HepG2 (cell line): ENCODE measurements around the gene GK. TPM values are rescaled to one million over a fixed set of nuclear protein-coding genes. Genes with fewer than 3 reads are reported as not detected.

Source experiments
- CBFB ChIP-seq: sonication (generic); formaldehyde crosslinking; IDR thresholded peaks from 2 replicates; pipeline ENCODE4 v1.4.0; 2020; ENCODE audit warnings: missing genetic modification reagents
- HNF1B ChIP-seq: sonication (generic); formaldehyde crosslinking; IDR thresholded peaks from 2 replicates; pipeline ENCODE4 v1.5.1; 2020; ENCODE audit warnings: mild to moderate bottlenecking, moderate library complexity, missing genetic modification reagents
- HNF4G ChIP-seq, 2 experiments: sonication (generic) in 1 of 2; formaldehyde crosslinking in 1 of 2; IDR thresholded peaks; 2 replicates each; pipeline versions ENCODE4 v1.4.0 to v1.6.1; 2011 to 2020; ENCODE audit warnings: borderline replicate concordance in 2 of 2, low read depth in 2 of 2, mild to moderate bottlenecking in 2 of 2, low read length in 1 of 2, missing genetic modification reagents in 1 of 2, moderate library complexity in 1 of 2
- KDM5B ChIP-seq: sonication (generic); formaldehyde crosslinking; IDR thresholded peaks from 2 replicates; pipeline ENCODE4 v1.4.0; 2020; ENCODE audit warnings: missing genetic modification reagents, mild to moderate bottlenecking, borderline replicate concordance
- KLF13 ChIP-seq: sonication (generic); formaldehyde crosslinking; IDR thresholded peaks from 2 replicates; pipeline ENCODE4 v1.4.0; 2020; ENCODE audit warnings: mild to moderate bottlenecking, missing genetic modification reagents
- KMT2B ChIP-seq: IDR thresholded peaks from 2 replicates; pipeline ENCODE4 v1.6.1; 2016; ENCODE audit warnings: missing genetic modification reagents, missing compliant biosample characterization
- NRL ChIP-seq: sonication (generic); formaldehyde crosslinking; IDR thresholded peaks from 2 replicates; pipeline ENCODE4 v1.5.0; 2020; ENCODE audit warnings: missing genetic modification reagents, mild to moderate bottlenecking, moderate library complexity, borderline replicate concordance
- PAWR ChIP-seq: sonication (generic); formaldehyde crosslinking; IDR thresholded peaks from 2 replicates; pipeline ENCODE4 v1.4.0; 2020; ENCODE audit warnings: missing genetic modification reagents, mild to moderate bottlenecking, borderline replicate concordance
- PCBP2 ChIP-seq: fragments of 200-400 bp; formaldehyde crosslinking; optimal IDR thresholded peaks from 2 replicates; pipeline ENCODE3; 2018; ENCODE audit warnings: low read length, low read depth; ENCODE audit not compliant: poor library complexity, severe bottlenecking
- RAD21 ChIP-seq: fragments of 450-650 bp; formaldehyde crosslinking; IDR thresholded peaks from 2 replicates; pipeline ENCODE4 v1.5.0; 2020; ENCODE audit warnings: mild to moderate bottlenecking
- RBFOX2 ChIP-seq: fragments of 200-400 bp; formaldehyde crosslinking; IDR thresholded peaks from 2 replicates; pipeline ENCODE4 v1.6.1; 2017; ENCODE audit warnings: low read depth, mild to moderate bottlenecking, low read length
- SALL2 ChIP-seq: sonication (generic); formaldehyde crosslinking; IDR thresholded peaks from 2 replicates; pipeline ENCODE4 v1.8.1; 2023; ENCODE audit warnings: mild to moderate bottlenecking, missing genetic modification reagents, inconsistent platforms
- SETDB1 ChIP-seq: sonication (generic); formaldehyde crosslinking; IDR thresholded peaks from 2 replicates; pipeline ENCODE4 v1.5.1; 2020; ENCODE audit warnings: missing genetic modification reagents, mild to moderate bottlenecking, borderline replicate concordance
- SRSF4 ChIP-seq: fragments of 200-400 bp; formaldehyde crosslinking; IDR thresholded peaks from one replicate; pipeline ENCODE4 v1.6.1; 2018; ENCODE audit warnings: mild to moderate bottlenecking, low read depth, low read length, moderate library complexity; ENCODE audit not compliant: poor library complexity, severe bottlenecking
- ZNF207 ChIP-seq: fragments of 450-650 bp; IDR thresholded peaks from 2 replicates; pipeline ENCODE4 v1.6.1; 2016; ENCODE audit warnings: antibody characterized with exemption, borderline replicate concordance
- ZNF317 ChIP-seq: sonication (generic); formaldehyde crosslinking; IDR thresholded peaks from 2 replicates; pipeline ENCODE4 v1.5.0; 2020; ENCODE audit warnings: mild to moderate bottlenecking, missing genetic modification reagents
- ZNF460 ChIP-seq: sonication (generic); formaldehyde crosslinking; IDR thresholded peaks from 2 replicates; pipeline ENCODE4 v1.5.1; 2020; ENCODE audit warnings: missing genetic modification reagents, mild to moderate bottlenecking, borderline replicate concordance
- ZNF549 ChIP-seq: sonication (generic); formaldehyde crosslinking; IDR thresholded peaks from 2 replicates; pipeline ENCODE4 v1.5.0; 2020; ENCODE audit warnings: missing genetic modification reagents
- ZNF556 ChIP-seq: sonication (generic); formaldehyde crosslinking; IDR thresholded peaks from 2 replicates; pipeline ENCODE4 v1.4.0; 2020; ENCODE audit warnings: mild to moderate bottlenecking, missing genetic modification reagents, borderline replicate concordance
- ZNF572 ChIP-seq: sonication (generic); formaldehyde crosslinking; IDR thresholded peaks from 2 replicates; pipeline ENCODE4 v1.5.1; 2020; ENCODE audit warnings: mild to moderate bottlenecking, missing genetic modification reagents
- ZNF660 ChIP-seq: sonication (generic); formaldehyde crosslinking; IDR thresholded peaks from 2 replicates; pipeline ENCODE4 v1.5.1; 2020; ENCODE audit warnings: mild to moderate bottlenecking, low read depth, missing genetic modification reagents, borderline replicate concordance
- ZNF800 ChIP-seq: sonication (generic); formaldehyde crosslinking; IDR thresholded peaks from 2 replicates; pipeline ENCODE4 v1.4.0; 2020; ENCODE audit warnings: missing genetic modification reagents
- polyA plus RNA-seq, 8 experiments: library from polyadenylated mRNA; depleted of rRNA in 3 of 8; stranded (reverse) in 7 of 8; unstranded in 1 of 8; fragments of >200 nt; fragmentation: Illumina TruSeq in 4 of 8; extraction: Trizol in 4 of 8; gene quantifications; 2 replicates each; pipeline versions ENCODE4 v1.2.1 to v1.2.3, GENCODE V29; 2011 to 2016; ENCODE audit warnings: low read depth in 4 of 8, missing spikeins in 1 of 8, mixed read lengths in 1 of 8; ENCODE audit not compliant: insufficient read depth in 1 of 8
- total RNA-seq, 5 experiments: library from RNA; depleted of rRNA; stranded (reverse); fragments of >200 nt; fragmentation: Illumina TruSeq; extraction: Trizol; gene quantifications; 2 replicates each; pipeline ENCODE4 v1.2.3, GENCODE V29; 2016; ENCODE audit warnings: low read depth in 1 of 5
- TF ChIP-seq, protein P1 (sequence below): sonication (generic); formaldehyde crosslinking; IDR thresholded peaks from 2 replicates; pipeline ENCODE4 v1.4.0; 2020; ENCODE audit warnings: mild to moderate bottlenecking, missing genetic modification reagents
- TF ChIP-seq, protein P2 (sequence below): sonication (generic); formaldehyde crosslinking; IDR thresholded peaks from 2 replicates; pipeline ENCODE4 v1.8.0; 2022; ENCODE audit warnings: mild to moderate bottlenecking, missing genetic modification reagents, borderline replicate concordance

GK gene
- total and polyA plus RNA-seq, 2 of the 13 experiments (the other 11 are each of a cell fraction or from before 2014, with no cell fraction given) = 64.2 to 265 TPM

DNA sequence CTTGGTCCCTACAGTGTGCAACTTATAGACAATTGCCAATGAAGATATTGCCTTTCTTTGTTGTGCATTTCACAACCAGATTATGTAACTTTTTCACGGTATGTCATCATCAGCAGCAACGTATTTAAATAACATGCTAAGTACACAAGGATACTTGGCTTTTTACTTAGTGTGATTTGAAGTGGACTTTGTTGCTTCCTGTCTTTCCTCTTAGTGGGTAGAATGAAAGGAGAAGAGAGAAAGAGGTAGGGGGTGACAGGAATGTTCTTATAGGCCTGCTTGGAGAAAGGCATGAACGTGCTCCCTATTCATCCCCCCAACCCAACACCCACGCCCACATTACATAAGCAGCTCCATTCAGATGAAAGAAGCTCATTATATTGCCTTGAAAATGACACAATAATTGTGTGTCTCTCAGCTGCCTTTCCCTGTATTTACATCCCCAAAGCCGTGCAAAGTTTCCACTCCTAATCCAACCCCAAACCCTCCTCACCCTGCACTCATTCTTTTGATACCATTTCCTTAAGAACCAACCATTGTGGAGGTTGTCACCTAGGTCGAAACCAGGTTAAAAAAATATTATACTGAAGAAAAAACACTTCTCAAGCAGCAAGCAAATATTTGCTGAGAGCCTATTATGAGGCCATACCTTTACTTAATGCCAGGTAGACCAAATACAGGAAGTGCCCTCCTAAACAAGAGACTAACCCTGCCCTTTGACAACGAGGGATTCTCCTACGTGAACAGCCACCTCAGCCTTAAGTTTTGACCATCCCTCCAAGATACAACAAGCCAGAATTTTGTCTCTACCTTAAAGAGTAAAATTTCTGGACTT, 25.2 kb upstream of the GK start (continued):
- TF ChIP-seq SALL2 (CRISPR knock-in tag) = no peak
- no peak; the same call in 1 of the 2 replicates for TF ChIP-seq ZNF460 (CRISPR knock-in tag)
- TF ChIP-seq, protein P1, sequence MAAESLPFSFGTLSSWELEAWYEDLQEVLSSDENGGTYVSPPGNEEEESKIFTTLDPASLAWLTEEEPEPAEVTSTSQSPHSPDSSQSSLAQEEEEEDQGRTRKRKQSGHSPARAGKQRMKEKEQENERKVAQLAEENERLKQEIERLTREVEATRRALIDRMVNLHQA (CRISPR knock-in tag) = no peak
- TF ChIP-seq RBFOX2 = no peak
- TF ChIP-seq RAD21 (CRISPR knock-in tag) = no peak
- no peak for TF ChIP-seq ZNF660 (CRISPR knock-in tag)
- no peak for TF ChIP-seq ZNF549 (CRISPR knock-in tag)
- no peak for TF ChIP-seq KMT2B (CRISPR knock-in tag)
- TF ChIP-seq SRSF4 = no peak
- TF ChIP-seq ZNF572 = no peak
- no peak for TF ChIP-seq NRL (CRISPR knock-in tag)
- no peak for TF ChIP-seq KLF13 (CRISPR knock-in tag)
- TF ChIP-seq, protein P2, sequence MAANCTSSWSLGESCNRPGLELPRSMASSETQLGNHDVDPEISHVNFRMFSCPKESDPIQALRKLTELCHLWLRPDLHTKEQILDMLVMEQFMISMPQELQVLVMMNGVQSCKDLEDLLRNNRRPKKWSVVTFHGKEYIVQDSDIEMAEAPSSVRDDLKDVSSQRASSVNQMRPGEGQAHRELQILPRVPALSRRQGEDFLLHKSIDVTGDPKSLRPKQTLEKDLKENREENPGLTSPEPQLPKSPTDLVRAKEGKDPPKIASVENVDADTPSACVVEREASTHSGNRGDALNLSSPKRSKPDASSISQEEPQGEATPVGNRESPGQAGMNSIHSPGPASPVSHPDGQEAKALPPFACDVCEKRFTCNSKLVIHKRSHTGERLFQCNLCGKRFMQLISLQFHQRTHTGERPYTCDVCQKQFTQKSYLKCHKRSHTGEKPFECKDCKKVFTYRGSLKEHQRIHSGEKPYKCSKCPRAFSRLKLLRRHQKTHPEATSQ (CRISPR knock-in tag) = 0 out of 2 replicates have a peak, but pooled peaks have one; percentile 25
- TF ChIP-seq CBFB (CRISPR knock-in tag) = no peak
- TF ChIP-seq PAWR (CRISPR knock-in tag) = no peak
- peak; percentile 33; the same call in 1 of the 2 replicates for TF ChIP-seq ZNF800 (CRISPR knock-in tag)
- TF ChIP-seq ZNF207 = no peak
- TF ChIP-seq HNF1B (CRISPR knock-in tag) = no peak
- no peak for TF ChIP-seq PCBP2
- TF ChIP-seq ZNF317 (CRISPR knock-in tag) = no peak
- no peak for TF ChIP-seq KDM5B (CRISPR knock-in tag)
- no peak for TF ChIP-seq SETDB1 (CRISPR knock-in tag)
- peak; percentile 44; the same call in 1 of the 2 replicates for TF ChIP-seq HNF4G (IDR thresholded peaks at IDR 0.05; ENCODE audit: borderline replicate concordance, low read depth, low read length)
- 0 out of 2 replicates have a peak, but pooled peaks have one; percentile 22 for TF ChIP-seq HNF4G (CRISPR knock-in tag; IDR thresholded peaks at IDR 0.05; ENCODE audit: borderline replicate concordance, low read depth)
- no peak for TF ChIP-seq ZNF556 (CRISPR knock-in tag)
